ENCODE measurements around the gene BRWD1.

- TF ChIP-seq, protein P1, sequence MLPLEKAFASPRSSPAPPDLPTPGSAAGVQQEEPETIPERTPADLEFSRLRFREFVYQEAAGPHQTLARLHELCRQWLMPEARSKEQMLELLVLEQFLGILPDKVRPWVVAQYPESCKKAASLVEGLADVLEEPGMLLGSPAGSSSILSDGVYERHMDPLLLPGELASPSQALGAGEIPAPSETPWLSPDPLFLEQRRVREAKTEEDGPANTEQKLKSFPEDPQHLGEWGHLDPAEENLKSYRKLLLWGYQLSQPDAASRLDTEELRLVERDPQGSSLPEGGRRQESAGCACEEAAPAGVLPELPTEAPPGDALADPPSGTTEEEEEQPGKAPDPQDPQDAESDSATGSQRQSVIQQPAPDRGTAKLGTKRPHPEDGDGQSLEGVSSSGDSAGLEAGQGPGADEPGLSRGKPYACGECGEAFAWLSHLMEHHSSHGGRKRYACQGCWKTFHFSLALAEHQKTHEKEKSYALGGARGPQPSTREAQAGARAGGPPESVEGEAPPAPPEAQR (CRISPR knock-in tag; IDR thresholded peaks at IDR 0.05): no peak
- TF ChIP-seq CBFB (CRISPR knock-in tag; IDR thresholded peaks at IDR 0.05; ENCODE audit: low read depth) (no peak), ATF3 (CRISPR knock-in tag; conservative IDR thresholded peaks at IDR 0.05) (no peak), CTCF (IDR thresholded peaks at IDR 0.05) (no peak), FOXP1 (CRISPR knock-in tag; IDR thresholded peaks at IDR 0.05; ENCODE audit: borderline replicate concordance) (no peak), NR3C1 (CRISPR knock-in tag; conservative IDR thresholded peaks at IDR 0.05; ENCODE audit: low read depth) (no peak), HMGXB4 (CRISPR knock-in tag; IDR thresholded peaks at IDR 0.05) (no peak)
Measured at GRCh38 chr21:39238275-39238674, 75.2 kb downstream of the BRWD1 start.

Data from WTC11 (cell line).